ENCODE results near the gene GJB3.

- TF ChIP-seq CTCF (IDR thresholded peaks at IDR 0.05): no peak
- TF ChIP-seq POLR2AphosphoS5 (IDR thresholded peaks at IDR 0.05): no peak
- no peak for TF ChIP-seq POLR2A (IDR thresholded peaks at IDR 0.05)
Measured at GRCh38 chr1:34784751-34785221, 3.8 kb downstream of the GJB3 start.

Measured in upper lobe of left lung (tissue), 4 donors.